Measurements from ENCODE around the gene STIMATE.

- TF ChIP-seq, protein P1, sequence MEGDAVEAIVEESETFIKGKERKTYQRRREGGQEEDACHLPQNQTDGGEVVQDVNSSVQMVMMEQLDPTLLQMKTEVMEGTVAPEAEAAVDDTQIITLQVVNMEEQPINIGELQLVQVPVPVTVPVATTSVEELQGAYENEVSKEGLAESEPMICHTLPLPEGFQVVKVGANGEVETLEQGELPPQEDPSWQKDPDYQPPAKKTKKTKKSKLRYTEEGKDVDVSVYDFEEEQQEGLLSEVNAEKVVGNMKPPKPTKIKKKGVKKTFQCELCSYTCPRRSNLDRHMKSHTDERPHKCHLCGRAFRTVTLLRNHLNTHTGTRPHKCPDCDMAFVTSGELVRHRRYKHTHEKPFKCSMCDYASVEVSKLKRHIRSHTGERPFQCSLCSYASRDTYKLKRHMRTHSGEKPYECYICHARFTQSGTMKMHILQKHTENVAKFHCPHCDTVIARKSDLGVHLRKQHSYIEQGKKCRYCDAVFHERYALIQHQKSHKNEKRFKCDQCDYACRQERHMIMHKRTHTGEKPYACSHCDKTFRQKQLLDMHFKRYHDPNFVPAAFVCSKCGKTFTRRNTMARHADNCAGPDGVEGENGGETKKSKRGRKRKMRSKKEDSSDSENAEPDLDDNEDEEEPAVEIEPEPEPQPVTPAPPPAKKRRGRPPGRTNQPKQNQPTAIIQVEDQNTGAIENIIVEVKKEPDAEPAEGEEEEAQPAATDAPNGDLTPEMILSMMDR (IDR thresholded peaks at IDR 0.05), result no peak
- TF ChIP-seq POLR2A (IDR thresholded peaks at IDR 0.05) (no peak), POLR2AphosphoS5 (IDR thresholded peaks at IDR 0.05) (no peak)
Observed at GRCh38 chr3:52870471-52870870, 26.9 kb downstream of the STIMATE start.

Data from prostate gland (tissue), 2 donors.